Stimulated activated naive CD8-positive, alpha-beta T cell treated with anti-CD3 and anti-CD28 coated beads, Interleukin-15, Interleukin-2, amounts not matched to agents 100 ng/mL and 50 ng/mL, for 24 hours (primary cell): ENCODE measurements around the gene MAML2.
A peak's percentile ranks its signal among the peaks of the same experiment; 100 is the strongest.

ENCODE experiments used
- H3K27ac Mint-ChIP-seq: one replicate; pipeline ENCODE4 v1.8.0; 2021; ENCODE audit warnings: mild to moderate bottlenecking, mixed read lengths
- H3K27me3 Mint-ChIP-seq: one replicate; pipeline ENCODE4 v1.8.0; 2021; ENCODE audit warnings: mixed read lengths
- H3K36me3 Mint-ChIP-seq: one replicate; pipeline ENCODE4 v1.8.0; 2021; ENCODE audit warnings: low read depth, mixed read lengths
- H3K4me1 Mint-ChIP-seq: one replicate; pipeline ENCODE4 v1.8.0; 2021; ENCODE audit warnings: low read depth, mixed read lengths
- H3K4me3 Mint-ChIP-seq: one replicate; pipeline ENCODE4 v1.8.0; 2021; ENCODE audit warnings: mild to moderate bottlenecking, mixed read lengths
- H3K9me3 Mint-ChIP-seq: one replicate; pipeline ENCODE4 v1.8.0; 2021; ENCODE audit warnings: mixed read lengths

MAML2 gene

GRCh38 chr11:96091476-96091875, 251.5 kb downstream of the MAML2 start:
- no peak overlapping the region for H3K4me3 Mint-ChIP-seq

GRCh38 chr11:96090711-96091110, 252.3 kb downstream of the MAML2 start:
- Mint-ChIP-seq H3K27ac (no peak overlapping the region), H3K4me1 (peaks cover 36% of the 10 kb centered on the region), H3K4me3 (no peak overlapping the region), H3K9me3 (no peaks in the 10 kb centered on the region), H3K27me3 (no peaks in the 10 kb centered on the region), H3K36me3 (peaks cover 65% of the 10 kb centered on the region)

More at GRCh38 chr11:96091476-96091875, 251.5 kb downstream of the MAML2 start:
- H3K4me1 Mint-ChIP-seq = peaks cover 44% of the 10 kb centered on the region
- no peaks in the 10 kb centered on the region for H3K9me3 Mint-ChIP-seq
- no peak overlapping the region for H3K27ac Mint-ChIP-seq
- H3K36me3 Mint-ChIP-seq = peaks cover 63% of the 10 kb centered on the region
- H3K27me3 Mint-ChIP-seq = no peaks in the 10 kb centered on the region

- Mint-ChIP-seq H3K9me3 (no peaks in the 10 kb centered on the region), H3K27me3 (no peaks in the 10 kb centered on the region), H3K27ac (peak overlapping the region; percentile 69), H3K4me3 (peak overlapping the region; percentile 17), H3K4me1 (peaks cover 21% of the 10 kb centered on the region), H3K36me3 (peaks cover 61% of the 10 kb centered on the region)
Observed at GRCh38 chr11:96088914-96089313, 254.1 kb downstream of the MAML2 start.

- Mint-ChIP-seq H3K27me3 (no peaks in the 10 kb centered on the region), H3K4me1 (peaks cover 5% of the 10 kb centered on the region), H3K9me3 (no peaks in the 10 kb centered on the region), H3K36me3 (peaks cover 38% of the 10 kb centered on the region), H3K27ac (no peak overlapping the region), H3K4me3 (peak overlapping the region; percentile 79)
Observed at GRCh38 chr11:96086111-96086510, 256.9 kb downstream of the MAML2 start.

- no peaks in the 10 kb centered on the region for H3K9me3 Mint-ChIP-seq
- H3K27ac Mint-ChIP-seq = no peak overlapping the region
- H3K36me3 Mint-ChIP-seq = peaks cover 34% of the 10 kb centered on the region
- peak overlapping the region; percentile 79 for H3K4me3 Mint-ChIP-seq
- H3K4me1 Mint-ChIP-seq = peaks cover 5% of the 10 kb centered on the region
- H3K27me3 Mint-ChIP-seq = no peaks in the 10 kb centered on the region
Observed at GRCh38 chr11:96085319-96085930, 257.6 kb downstream of the MAML2 start.

- H3K9me3 Mint-ChIP-seq = no peaks in the 10 kb centered on the region
- no peaks in the 10 kb centered on the region for H3K27me3 Mint-ChIP-seq
- H3K27ac Mint-ChIP-seq = no peak overlapping the region
- H3K36me3 Mint-ChIP-seq = peaks cover 37% of the 10 kb centered on the region
- peaks cover 12% of the 10 kb centered on the region for H3K4me1 Mint-ChIP-seq
- H3K4me3 Mint-ChIP-seq = peak overlapping the region; percentile 79
Observed at GRCh38 chr11:96084610-96085318, 258.2 kb downstream of the MAML2 start.

GRCh38 chr11:96082936-96083335, 260.1 kb downstream of the MAML2 start:
- H3K36me3 Mint-ChIP-seq = peaks cover 30% of the 10 kb centered on the region
- no peaks in the 10 kb centered on the region for H3K9me3 Mint-ChIP-seq
- H3K27ac Mint-ChIP-seq = no peak overlapping the region
- H3K4me3 Mint-ChIP-seq = no peak overlapping the region
- H3K4me1 Mint-ChIP-seq = peaks cover 30% of the 10 kb centered on the region
- no peaks in the 10 kb centered on the region for H3K27me3 Mint-ChIP-seq

- Mint-ChIP-seq H3K9me3 (no peaks in the 10 kb centered on the region), H3K4me1 (peaks cover 37% of the 10 kb centered on the region), H3K27me3 (no peaks in the 10 kb centered on the region), H3K4me3 (no peak overlapping the region), H3K36me3 (peaks cover 26% of the 10 kb centered on the region), H3K27ac (no peak overlapping the region)
Observed at GRCh38 chr11:96082002-96082899, 260.7 kb downstream of the MAML2 start.

GRCh38 chr11:96081561-96081960, 261.4 kb downstream of the MAML2 start:
- Mint-ChIP-seq H3K4me3 (no peak overlapping the region), H3K36me3 (peaks cover 19% of the 10 kb centered on the region), H3K27ac (no peak overlapping the region), H3K4me1 (peaks cover 42% of the 10 kb centered on the region), H3K27me3 (no peaks in the 10 kb centered on the region), H3K9me3 (no peaks in the 10 kb centered on the region)

- Mint-ChIP-seq H3K4me1 (peaks cover 61% of the 10 kb centered on the region), H3K4me3 (no peak overlapping the region), H3K36me3 (peaks cover 21% of the 10 kb centered on the region), H3K27me3 (no peaks in the 10 kb centered on the region), H3K27ac (peak overlapping the region; percentile 83), H3K9me3 (no peaks in the 10 kb centered on the region)
Observed at GRCh38 chr11:96079691-96080090, 263.3 kb downstream of the MAML2 start.

GRCh38 chr11:96075532-96075959, 267.4 kb downstream of the MAML2 start:
- no peaks in the 10 kb centered on the region for H3K27me3 Mint-ChIP-seq
- peak overlapping the region; percentile 53 for H3K4me3 Mint-ChIP-seq
- peak overlapping the region; percentile 94 for H3K27ac Mint-ChIP-seq
- H3K9me3 Mint-ChIP-seq = no peaks in the 10 kb centered on the region
- peaks cover 57% of the 10 kb centered on the region for H3K36me3 Mint-ChIP-seq
- H3K4me1 Mint-ChIP-seq = peaks cover 93% of the 10 kb centered on the region

GRCh38 chr11:96074551-96075310, 268.3 kb downstream of the MAML2 start:
- Mint-ChIP-seq H3K4me1 (peaks cover 85% of the 10 kb centered on the region), H3K4me3 (peak overlapping the region; percentile 53), H3K27ac (peak overlapping the region; percentile 94), H3K27me3 (no peaks in the 10 kb centered on the region), H3K9me3 (no peaks in the 10 kb centered on the region), H3K36me3 (peaks cover 54% of the 10 kb centered on the region)

- Mint-ChIP-seq H3K4me1 (peaks cover 83% of the 10 kb centered on the region), H3K36me3 (peaks cover 48% of the 10 kb centered on the region)
Observed at GRCh38 chr11:96073536-96073935, 269.5 kb downstream of the MAML2 start.

GRCh38 chr11:96072592-96072991, 270.4 kb downstream of the MAML2 start:
- Mint-ChIP-seq H3K4me1 (peaks cover 83% of the 10 kb centered on the region), H3K27ac (peak overlapping the region; percentile 67), H3K4me3 (no peak overlapping the region), H3K9me3 (no peaks in the 10 kb centered on the region), H3K27me3 (no peaks in the 10 kb centered on the region), H3K36me3 (peaks cover 46% of the 10 kb centered on the region)

More at GRCh38 chr11:96073536-96073935, 269.5 kb downstream of the MAML2 start:
- Mint-ChIP-seq H3K4me3 (no peak overlapping the region), H3K27me3 (no peaks in the 10 kb centered on the region), H3K9me3 (no peaks in the 10 kb centered on the region), H3K27ac (peak overlapping the region; percentile 94)
